Parathyroid adenoma (tissue), 2 donors: ENCODE results near the gene CADPS2.

Experiments
- H2AFZ ChIP-seq: fragments of 300-600 bp; sonication (generic); one replicate; pipeline ENCODE4 v1.7.0; 2017; ENCODE audit warnings: antibody characterized with exemption, mild to moderate bottlenecking
- H3K27ac ChIP-seq: fragments of 300-600 bp; sonication (generic); one replicate; pipeline ENCODE4 v1.7.0; 2017
- H3K27me3 ChIP-seq: fragments of 300-600 bp; sonication (generic); one replicate; pipeline ENCODE4 v1.7.0; 2017; ENCODE audit warnings: low read length; ENCODE audit not compliant: control insufficient read depth, insufficient read depth
- H3K36me3 ChIP-seq: fragments of 300-600 bp; sonication (generic); one replicate; pipeline ENCODE4 v1.7.0; 2017; ENCODE audit warnings: low read length; ENCODE audit not compliant: control insufficient read depth, insufficient read depth
- H3K4me1 ChIP-seq: fragments of 300-600 bp; sonication (generic); one replicate; pipeline ENCODE4 v1.7.0; 2017; ENCODE audit warnings: control low read depth
- H3K4me2 ChIP-seq: fragments of 300-600 bp; sonication (generic); one replicate; pipeline ENCODE4 v1.7.0; 2017; ENCODE audit warnings: low read length
- H3K4me3 ChIP-seq: fragments of 300-600 bp; sonication (generic); one replicate; pipeline ENCODE4 v1.7.0; 2017; ENCODE audit warnings: low read depth, low read length
- H3K79me2 ChIP-seq: fragments of 300-600 bp; sonication (generic); one replicate; pipeline ENCODE4 v1.7.0; 2017; ENCODE audit warnings: control low read depth
- H3K9ac ChIP-seq: fragments of 300-600 bp; sonication (generic); one replicate; pipeline ENCODE4 v1.7.0; 2017; ENCODE audit warnings: mild to moderate bottlenecking
- H3K9me3 ChIP-seq: fragments of 300-600 bp; sonication (generic); one replicate; pipeline ENCODE4 v1.7.0; 2017; ENCODE audit warnings: low read length; ENCODE audit not compliant: control insufficient read depth
- TF ChIP-seq, protein P1 (sequence below): fragments of 300-600 bp; sonication (generic); IDR thresholded peaks from one replicate; pipeline ENCODE4 v1.7.0; 2017; ENCODE audit warnings: antibody characterized with exemption, mild to moderate bottlenecking
- donor health status: primary hyperparathyroidism.

The CADPS2 gene

GRCh38 chr7:122883049-122883680 lies 3.1 kb downstream of the CADPS2 start:
- Histone ChIP-seq H3K27ac (no peak overlapping the region), H3K4me3 (no peak overlapping the region), H3K9me3 (no peaks in the 10 kb centered on the region), H3K4me2 (no peak overlapping the region), H2AFZ (no peak overlapping the region), H3K4me1 (no peaks in the 10 kb centered on the region), H3K36me3 (no peaks in the 10 kb centered on the region), H3K79me2 (no peaks in the 10 kb centered on the region), H3K9ac (no peak overlapping the region), H3K27me3 (no peaks in the 10 kb centered on the region)
- TF ChIP-seq, protein P1, sequence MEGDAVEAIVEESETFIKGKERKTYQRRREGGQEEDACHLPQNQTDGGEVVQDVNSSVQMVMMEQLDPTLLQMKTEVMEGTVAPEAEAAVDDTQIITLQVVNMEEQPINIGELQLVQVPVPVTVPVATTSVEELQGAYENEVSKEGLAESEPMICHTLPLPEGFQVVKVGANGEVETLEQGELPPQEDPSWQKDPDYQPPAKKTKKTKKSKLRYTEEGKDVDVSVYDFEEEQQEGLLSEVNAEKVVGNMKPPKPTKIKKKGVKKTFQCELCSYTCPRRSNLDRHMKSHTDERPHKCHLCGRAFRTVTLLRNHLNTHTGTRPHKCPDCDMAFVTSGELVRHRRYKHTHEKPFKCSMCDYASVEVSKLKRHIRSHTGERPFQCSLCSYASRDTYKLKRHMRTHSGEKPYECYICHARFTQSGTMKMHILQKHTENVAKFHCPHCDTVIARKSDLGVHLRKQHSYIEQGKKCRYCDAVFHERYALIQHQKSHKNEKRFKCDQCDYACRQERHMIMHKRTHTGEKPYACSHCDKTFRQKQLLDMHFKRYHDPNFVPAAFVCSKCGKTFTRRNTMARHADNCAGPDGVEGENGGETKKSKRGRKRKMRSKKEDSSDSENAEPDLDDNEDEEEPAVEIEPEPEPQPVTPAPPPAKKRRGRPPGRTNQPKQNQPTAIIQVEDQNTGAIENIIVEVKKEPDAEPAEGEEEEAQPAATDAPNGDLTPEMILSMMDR: no peak

DNA sequence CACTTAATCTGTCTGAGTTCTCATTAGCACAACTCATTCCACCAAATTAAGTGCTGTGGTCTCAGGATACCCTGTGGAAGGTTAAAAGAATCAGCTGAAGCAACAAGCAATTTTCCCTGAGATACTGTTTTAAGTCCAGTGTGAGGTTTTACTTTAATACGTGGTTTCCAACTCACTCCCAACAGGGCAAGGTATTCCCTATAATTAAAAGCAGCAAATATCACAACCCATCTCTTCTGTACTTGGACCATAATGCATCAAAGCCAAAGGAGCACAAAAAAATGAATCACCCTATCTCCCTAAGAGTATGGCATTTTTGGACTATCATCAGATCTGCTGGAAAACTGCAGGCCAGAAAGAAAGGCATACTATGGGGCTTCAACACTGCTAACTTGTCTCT lies 4.9 kb downstream of the CADPS2 start:
- Histone ChIP-seq H3K4me2 (no peak overlapping the region), H3K4me1 (no peaks in the 10 kb centered on the region), H3K9me3 (no peaks in the 10 kb centered on the region), H2AFZ (no peak overlapping the region), H3K9ac (no peak overlapping the region), H3K79me2 (no peaks in the 10 kb centered on the region), H3K36me3 (no peaks in the 10 kb centered on the region), H3K4me3 (no peak overlapping the region), H3K27me3 (no peaks in the 10 kb centered on the region), H3K27ac (no peak overlapping the region)
- TF ChIP-seq, protein P1: no peak

DNA sequence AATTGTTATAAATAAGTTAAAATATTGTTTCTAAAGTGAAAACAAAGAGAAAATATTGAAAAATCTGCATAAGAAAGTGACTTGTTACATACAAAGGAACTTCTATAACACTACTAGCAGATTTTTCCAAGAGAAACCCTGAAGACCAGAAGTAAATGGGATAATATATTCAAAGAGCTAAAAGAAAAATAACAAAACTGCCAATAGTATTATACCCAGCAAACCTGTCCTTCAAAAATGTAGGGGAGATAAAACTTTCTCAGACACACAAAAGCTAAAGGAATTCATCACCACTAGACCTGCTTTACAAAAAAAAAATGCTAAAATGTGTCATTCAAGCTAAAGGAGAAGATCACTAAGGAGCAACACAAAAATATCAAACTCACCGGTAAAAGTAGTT lies 17.0 kb downstream of the CADPS2 start:
- Histone ChIP-seq H3K4me1 (no peaks in the 10 kb centered on the region), H3K27ac (no peak overlapping the region), H3K9ac (no peak overlapping the region), H3K4me3 (no peak overlapping the region), H3K36me3 (no peaks in the 10 kb centered on the region), H3K79me2 (no peaks in the 10 kb centered on the region), H3K4me2 (no peak overlapping the region), H2AFZ (no peak overlapping the region), H3K9me3 (no peaks in the 10 kb centered on the region), H3K27me3 (no peaks in the 10 kb centered on the region)
- TF ChIP-seq, protein P1: no peak

- H3K4me2 ChIP-seq: no peak overlapping the region
- no peak overlapping the region for H3K4me3 ChIP-seq
- H2AFZ ChIP-seq: no peak overlapping the region
- H3K9me3 ChIP-seq: no peaks in the 10 kb centered on the region
- H3K27ac ChIP-seq: peak overlapping the region; percentile 43
- no peaks in the 10 kb centered on the region for H3K79me2 ChIP-seq
- TF ChIP-seq, protein P1: no peak
- no peaks in the 10 kb centered on the region for H3K36me3 ChIP-seq
- no peaks in the 10 kb centered on the region for H3K27me3 ChIP-seq
- no peaks in the 10 kb centered on the region for H3K4me1 ChIP-seq
- no peak overlapping the region for H3K9ac ChIP-seq
Measured at GRCh38 chr7:122867471-122867980, 18.7 kb downstream of the CADPS2 start.

GRCh38 chr7:122864838-122865237 lies 21.4 kb downstream of the CADPS2 start:
- H3K4me2 ChIP-seq: no peak overlapping the region
- H3K27me3 ChIP-seq: no peaks in the 10 kb centered on the region
- H3K9ac ChIP-seq: no peak overlapping the region
- no peaks in the 10 kb centered on the region for H3K9me3 ChIP-seq
- no peak overlapping the region for H3K4me3 ChIP-seq
- H3K27ac ChIP-seq: no peak overlapping the region
- no peak overlapping the region for H2AFZ ChIP-seq
- H3K79me2 ChIP-seq: no peaks in the 10 kb centered on the region
- H3K4me1 ChIP-seq: no peaks in the 10 kb centered on the region
- H3K36me3 ChIP-seq: no peaks in the 10 kb centered on the region
- TF ChIP-seq, protein P1: no peak
